ENCODE measurements around the gene IFTAP.
"Not testable (repeated sequence)": the region's sequence is repeated elsewhere in the genome, so short reads cannot be mapped to it uniquely, and the experiment has no call there.

Gene IFTAP

DNA sequence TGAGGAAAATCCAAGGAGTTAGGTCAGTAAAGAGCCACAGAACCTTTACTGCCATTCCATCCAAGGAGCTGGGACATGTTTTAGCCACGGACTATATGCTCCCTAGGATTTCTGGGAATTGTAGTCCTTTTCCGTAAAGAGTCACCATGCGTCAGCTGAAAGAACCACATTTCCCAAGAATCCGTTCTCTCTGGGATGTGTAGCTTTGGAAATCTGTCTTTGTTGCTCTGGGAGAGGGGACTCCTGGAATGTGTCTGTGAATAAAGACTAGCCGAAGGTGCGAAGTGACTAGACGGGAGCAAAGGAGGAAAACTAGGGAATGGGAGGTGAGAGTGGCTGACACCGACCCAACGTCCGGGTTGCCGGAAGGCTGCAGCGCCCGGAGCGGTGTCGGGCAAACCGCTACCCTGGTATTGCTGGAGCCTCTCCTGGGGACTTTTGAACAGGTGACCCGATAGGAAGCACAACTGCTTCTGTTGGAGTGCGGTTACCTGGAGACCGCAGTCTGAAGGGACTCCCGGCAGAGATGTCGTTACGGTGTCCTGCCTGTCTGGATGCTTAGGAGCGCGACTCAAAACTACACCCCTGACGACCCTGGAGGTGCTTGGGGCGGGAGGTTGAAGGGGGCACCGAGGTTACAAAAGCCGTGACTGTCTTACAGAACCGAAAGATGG lies at the start of gene IFTAP:
Gene IFTAP, plus strand, starts transcription at position 187 of the 674 bp plus-strand sequence. CDS start 15,602 bp downstream, outside the sequence.
- TF ChIP-seq, protein P1, sequence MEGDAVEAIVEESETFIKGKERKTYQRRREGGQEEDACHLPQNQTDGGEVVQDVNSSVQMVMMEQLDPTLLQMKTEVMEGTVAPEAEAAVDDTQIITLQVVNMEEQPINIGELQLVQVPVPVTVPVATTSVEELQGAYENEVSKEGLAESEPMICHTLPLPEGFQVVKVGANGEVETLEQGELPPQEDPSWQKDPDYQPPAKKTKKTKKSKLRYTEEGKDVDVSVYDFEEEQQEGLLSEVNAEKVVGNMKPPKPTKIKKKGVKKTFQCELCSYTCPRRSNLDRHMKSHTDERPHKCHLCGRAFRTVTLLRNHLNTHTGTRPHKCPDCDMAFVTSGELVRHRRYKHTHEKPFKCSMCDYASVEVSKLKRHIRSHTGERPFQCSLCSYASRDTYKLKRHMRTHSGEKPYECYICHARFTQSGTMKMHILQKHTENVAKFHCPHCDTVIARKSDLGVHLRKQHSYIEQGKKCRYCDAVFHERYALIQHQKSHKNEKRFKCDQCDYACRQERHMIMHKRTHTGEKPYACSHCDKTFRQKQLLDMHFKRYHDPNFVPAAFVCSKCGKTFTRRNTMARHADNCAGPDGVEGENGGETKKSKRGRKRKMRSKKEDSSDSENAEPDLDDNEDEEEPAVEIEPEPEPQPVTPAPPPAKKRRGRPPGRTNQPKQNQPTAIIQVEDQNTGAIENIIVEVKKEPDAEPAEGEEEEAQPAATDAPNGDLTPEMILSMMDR (IDR thresholded peaks at IDR 0.05; ENCODE audit: control insufficient read depth, insufficient read depth, low read depth, low read length, missing control alignments) = no peak
- peak within 1 kb of the TSS; percentile 94 for H3K4me3 ChIP-seq (ENCODE audit: control insufficient read depth, low read depth, low read length)
- DNase-seq (ENCODE audit: low read depth) = peak; percentile 69

GRCh38 chr11:36550385-36551115 lies 43.8 kb upstream of the IFTAP start:
- TF ChIP-seq, protein P1 (IDR thresholded peaks at IDR 0.05; ENCODE audit: control insufficient read depth, insufficient read depth, low read depth, low read length, missing control alignments) = no peak
- no peak overlapping the region for H3K4me3 ChIP-seq (ENCODE audit: control insufficient read depth, low read depth, low read length)
- DNase-seq (ENCODE audit: low read depth) = no peak

- H3K4me3 ChIP-seq (ENCODE audit: control insufficient read depth, low read depth, low read length) = not testable (repeated sequence)
These were observed 36.9 kb upstream of the IFTAP start for GRCh38 chr11:36557390-36557789.

DNA sequence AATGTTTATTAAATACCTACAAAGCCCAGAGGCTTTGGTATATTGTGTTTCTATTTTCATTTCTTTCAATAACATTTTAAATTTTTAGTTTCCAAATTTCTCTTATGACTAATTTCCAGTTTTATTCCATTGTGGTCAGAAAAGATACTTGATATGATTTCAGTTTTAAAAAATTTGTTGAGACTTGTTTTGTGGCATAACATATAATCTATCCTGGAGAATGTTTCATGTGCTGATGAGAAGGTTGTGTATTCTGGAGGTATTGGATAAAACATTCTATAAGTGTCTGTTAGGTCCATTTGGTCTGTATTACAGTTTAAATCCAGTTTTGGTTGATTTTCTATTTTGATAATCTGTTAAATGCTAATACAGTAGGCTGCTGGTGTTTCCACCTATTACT lies 36.3 kb upstream of the IFTAP start:
- DNase-seq (ENCODE audit: low read depth) = no peak
- no peak overlapping the region for H3K4me3 ChIP-seq (ENCODE audit: control insufficient read depth, low read depth, low read length)
- TF ChIP-seq, protein P1 (IDR thresholded peaks at IDR 0.05; ENCODE audit: control insufficient read depth, insufficient read depth, low read depth, low read length, missing control alignments) = no peak

More at GRCh38 chr11:36557390-36557789, 36.9 kb upstream of the IFTAP start:
- DNase-seq (ENCODE audit: low read depth) = not testable (repeated sequence)

- TF ChIP-seq, protein P1 (IDR thresholded peaks at IDR 0.05; ENCODE audit: control insufficient read depth, insufficient read depth, low read depth, low read length, missing control alignments) = no peak
- no peak overlapping the region for H3K4me3 ChIP-seq (ENCODE audit: control insufficient read depth, low read depth, low read length)
- no peak for DNase-seq (ENCODE audit: low read depth)
These were observed 35.5 kb upstream of the IFTAP start for GRCh38 chr11:36558571-36559413.

DNA sequence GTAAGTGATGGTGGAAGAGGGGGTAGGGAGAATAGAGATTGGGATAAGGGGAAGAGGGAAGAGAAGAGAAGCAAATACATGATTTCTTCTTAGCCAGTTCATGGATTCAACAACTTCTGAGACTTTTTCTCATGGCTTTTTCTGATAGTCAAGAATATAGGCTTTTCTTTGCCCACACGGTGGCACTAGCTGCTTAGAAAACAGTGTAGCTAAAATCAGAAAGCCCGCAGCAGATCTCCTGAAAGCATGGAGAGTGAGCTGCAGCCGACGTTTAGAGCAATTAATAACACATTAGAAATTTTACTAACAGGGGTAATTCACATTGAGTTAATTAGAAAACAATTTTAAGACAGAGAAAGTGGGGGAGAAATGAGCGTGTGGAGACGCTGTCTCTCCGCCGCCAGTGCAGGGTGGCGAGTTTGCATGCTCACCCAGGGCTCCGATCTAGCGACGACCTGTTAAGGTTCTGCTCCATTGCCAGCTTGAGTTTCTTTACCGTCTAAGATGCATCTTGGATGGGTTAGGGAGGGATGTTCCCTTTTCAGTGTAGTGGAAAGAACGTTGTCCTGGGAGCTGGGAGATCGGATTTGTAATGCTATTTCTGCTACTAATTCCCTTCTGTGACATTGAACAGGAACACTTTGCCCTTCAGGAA lies 29.8 kb upstream of the IFTAP start:
- TF ChIP-seq, protein P1 (IDR thresholded peaks at IDR 0.05; ENCODE audit: control insufficient read depth, insufficient read depth, low read depth, low read length, missing control alignments) = peak; percentile 75
- H3K4me3 ChIP-seq (ENCODE audit: control insufficient read depth, low read depth, low read length) = peak overlapping the region; percentile 0
- DNase-seq (ENCODE audit: low read depth) = peak; percentile 11

Measured in AG09309 (cell line).